HUES6 (cell line): ENCODE results near the gene SLC9C2.
"Not testable (repeated sequence)": the region's sequence is repeated elsewhere in the genome, so short reads cannot be mapped to it uniquely, and the experiment has no call there.

ENCODE experiments used
- H3K27ac ChIP-seq: 2 replicates; pipeline ENCODE4 v1.7.0; 2013; ENCODE audit warnings: low read depth, mild to moderate bottlenecking, low read length, inconsistent platforms
- H3K27me3 ChIP-seq: 2 replicates; pipeline ENCODE4 v1.6.1; 2013; ENCODE audit warnings: low read length; ENCODE audit not compliant: control insufficient read depth, insufficient read depth
- H3K36me3 ChIP-seq: 2 replicates; pipeline ENCODE4 v1.6.1; 2013; ENCODE audit warnings: low read length; ENCODE audit not compliant: control insufficient read depth, insufficient read depth
- H3K4me1 ChIP-seq: 2 replicates; pipeline ENCODE4 v1.6.1; 2013; ENCODE audit warnings: low read length; ENCODE audit not compliant: control insufficient read depth, insufficient read depth
- H3K4me3 ChIP-seq: 2 replicates; pipeline ENCODE4 v1.5.1; 2013; ENCODE audit warnings: low read depth, low read length
- H3K9ac ChIP-seq: one replicate; pipeline ENCODE4 v1.6.1; 2013; ENCODE audit warnings: mild to moderate bottlenecking, low read length
- H3K9me3 ChIP-seq: 2 replicates; pipeline ENCODE4 v1.6.1; 2013; ENCODE audit warnings: low read depth, low read length; ENCODE audit not compliant: control insufficient read depth, insufficient read depth

Gene SLC9C2

GRCh38 chr1:173481195-173481772 lies 121.6 kb downstream of the SLC9C2 start:
- Histone ChIP-seq H3K27ac (no peak overlapping the region), H3K36me3 (peaks cover 70% of the 10 kb centered on the region), H3K4me3 (no peak overlapping the region), H3K9me3 (no peaks in the 10 kb centered on the region), H3K4me1 (peaks cover 12% of the 10 kb centered on the region; the same call in 1 of the 2 replicates), H3K27me3 (no peaks in the 10 kb centered on the region), H3K9ac (no peak overlapping the region)

- H3K4me1 ChIP-seq, result peaks cover 16% of the 10 kb centered on the region
- H3K4me3 ChIP-seq, result peak overlapping the region; percentile 99
- H3K27ac ChIP-seq, result no peak overlapping the region
- no peaks in the 10 kb centered on the region for H3K9me3 ChIP-seq
- no peaks in the 10 kb centered on the region for H3K27me3 ChIP-seq
- H3K36me3 ChIP-seq, result peaks cover 53% of the 10 kb centered on the region
- no peak overlapping the region for H3K9ac ChIP-seq
Observed at GRCh38 chr1:173479649-173480048, 123.2 kb downstream of the SLC9C2 start.

GRCh38 chr1:173478094-173478674 lies 124.7 kb downstream of the SLC9C2 start:
- peak overlapping the region; percentile 99 for H3K4me3 ChIP-seq
- no peaks in the 10 kb centered on the region; the same call in 1 of the 2 replicates for H3K9me3 ChIP-seq
- H3K27me3 ChIP-seq, result no peaks in the 10 kb centered on the region
- peak overlapping the region; percentile 98 for H3K9ac ChIP-seq
- peak overlapping the region; percentile 87; the same call in 1 of the 2 replicates for H3K27ac ChIP-seq
- H3K4me1 ChIP-seq, result peaks cover 19% of the 10 kb centered on the region
- H3K36me3 ChIP-seq, result peaks cover 48% of the 10 kb centered on the region

GRCh38 chr1:173477286-173478093 lies 125.4 kb downstream of the SLC9C2 start, which contains the start of gene PRDX6:
PRDX6 (plus strand) TSS chr1:173477335; CDS start chr1:173477398, 63 bp downstream.
- Histone ChIP-seq H3K9ac (peak within 1 kb of the TSS; percentile 98), H3K27ac (peak within 1 kb of the TSS; percentile 87), H3K4me3 (peak within 1 kb of the TSS; percentile 99), H3K9me3 (peaks cover under 1% of the 10 kb centered on the region; the same call in 1 of the 2 replicates), H3K4me1 (peaks cover 19% of the 10 kb centered on the region), H3K27me3 (no peaks in the 10 kb centered on the region), H3K36me3 (peaks cover 44% of the 10 kb centered on the region)

- peak overlapping the region; percentile 99 for H3K4me3 ChIP-seq
- H3K9me3 ChIP-seq, result peaks cover 8% of the 10 kb centered on the region
- H3K27me3 ChIP-seq, result no peaks in the 10 kb centered on the region
- H3K4me1 ChIP-seq, result peaks cover 19% of the 10 kb centered on the region
- H3K36me3 ChIP-seq, result peaks cover 44% of the 10 kb centered on the region
- peak overlapping the region; percentile 92 for H3K9ac ChIP-seq
- peak overlapping the region; percentile 69; the same call in 1 of the 2 replicates for H3K27ac ChIP-seq
Observed at GRCh38 chr1:173476665-173477285, 126.1 kb downstream of the SLC9C2 start.

GRCh38 chr1:173476197-173476664 lies 126.6 kb downstream of the SLC9C2 start:
- Histone ChIP-seq H3K4me1 (peaks cover 19% of the 10 kb centered on the region), H3K27ac (no peak overlapping the region), H3K9ac (peak overlapping the region; percentile 92), H3K36me3 (peaks cover 42% of the 10 kb centered on the region), H3K4me3 (peak overlapping the region; percentile 93), H3K27me3 (no peaks in the 10 kb centered on the region), H3K9me3 (peaks cover 12% of the 10 kb centered on the region)

- H3K4me1 ChIP-seq, result peaks cover 19% of the 10 kb centered on the region
- H3K9me3 ChIP-seq, result peaks cover 17% of the 10 kb centered on the region
- peaks cover 37% of the 10 kb centered on the region for H3K36me3 ChIP-seq
- no peaks in the 10 kb centered on the region for H3K27me3 ChIP-seq
- H3K27ac ChIP-seq, result peak overlapping the region; percentile 39; the same call in 1 of the 2 replicates
- peak overlapping the region; percentile 93 for H3K4me3 ChIP-seq
- peak overlapping the region; percentile 55 for H3K9ac ChIP-seq
Observed at GRCh38 chr1:173475564-173476196, 127.2 kb downstream of the SLC9C2 start.

DNA sequence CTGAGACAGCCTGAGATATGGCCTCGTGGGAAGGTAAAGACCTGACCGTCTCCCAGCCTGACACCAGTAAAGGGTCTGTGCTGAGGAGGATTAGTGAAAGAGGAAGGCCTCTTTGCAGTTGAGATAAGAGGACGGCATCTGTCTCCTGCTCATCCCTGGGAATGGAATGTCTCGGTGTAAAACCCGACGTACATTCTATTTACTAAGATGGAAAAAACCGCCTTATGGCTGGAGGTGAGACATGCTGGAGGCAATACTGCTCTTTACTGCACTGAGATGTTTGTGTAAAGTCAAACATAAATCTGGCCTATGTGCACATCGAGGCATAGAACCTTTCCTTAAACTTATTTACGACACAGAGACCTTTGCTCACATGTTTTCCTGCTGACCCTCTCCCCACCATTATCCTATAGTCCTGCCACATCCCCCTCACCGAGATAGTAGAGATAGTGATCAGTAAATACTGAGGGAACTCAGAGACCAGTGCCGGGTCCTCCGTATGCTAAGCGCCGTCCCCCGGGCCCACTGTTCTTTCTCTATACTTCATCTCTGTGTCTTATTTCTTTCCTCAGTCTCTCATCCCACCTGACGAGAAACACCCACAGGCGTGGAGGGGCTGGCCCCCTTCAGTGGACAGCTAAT lies 128.0 kb downstream of the SLC9C2 start:
- H3K27ac ChIP-seq, result peak overlapping the region; percentile 39; the same call in 1 of the 2 replicates
- peaks cover 29% of the 10 kb centered on the region for H3K36me3 ChIP-seq
- H3K4me3 ChIP-seq, result peak overlapping the region; percentile 93
- peaks cover 25% of the 10 kb centered on the region for H3K9me3 ChIP-seq
- H3K27me3 ChIP-seq, result not testable (repeated sequence)
- peak overlapping the region; percentile 55 for H3K9ac ChIP-seq
- peaks cover 16% of the 10 kb centered on the region for H3K4me1 ChIP-seq

- peak overlapping the region; percentile 35 for H3K9ac ChIP-seq
Observed at GRCh38 chr1:173474097-173474779, 128.6 kb downstream of the SLC9C2 start.

More at GRCh38 chr1:173474097-173474779, 128.6 kb downstream of the SLC9C2 start:
- Histone ChIP-seq H3K27me3 (no peaks in the 10 kb centered on the region), H3K9me3 (peaks cover 31% of the 10 kb centered on the region), H3K4me1 (peaks cover 11% of the 10 kb centered on the region), H3K36me3 (peaks cover 22% of the 10 kb centered on the region), H3K4me3 (no peak overlapping the region; the same call in 1 of the 2 replicates), H3K27ac (peak overlapping the region; percentile 59; the same call in 1 of the 2 replicates)
